GOT3 (cell line): ENCODE measurements around the gene MYL6B.
A peak's percentile ranks its signal among the peaks of the same experiment; 100 is the strongest.

ENCODE experiments used
- DNase-seq: peaks from one replicate; lab custom pipeline; 2025; ENCODE audit warnings: mixed read lengths; lab: John Stamatoyannopoulos, UW

The MYL6B gene

DNA sequence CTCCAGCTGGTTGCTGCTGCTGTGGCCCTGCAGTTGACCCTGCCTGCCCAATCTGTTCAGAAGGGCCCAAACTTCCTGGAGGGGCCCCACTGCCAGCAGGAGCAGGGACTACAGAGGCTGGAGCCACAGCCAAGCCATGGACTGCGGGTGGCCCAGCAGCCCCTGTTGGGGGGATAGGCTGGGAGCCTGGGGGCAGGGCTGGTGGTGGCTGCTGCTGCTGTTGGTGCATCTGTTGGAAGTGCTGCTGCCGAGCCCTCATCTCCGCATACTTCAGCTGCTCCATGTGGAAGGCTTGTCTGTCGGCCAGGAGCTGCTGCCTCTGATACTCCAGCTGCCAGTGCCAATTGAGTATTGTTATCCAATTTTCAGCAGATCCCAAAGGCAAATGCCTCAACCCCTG lies 13.0 kb downstream of the MYL6B start:
- no peak for DNase-seq

GRCh38 chr12:56169229-56169759 lies 16.9 kb downstream of the MYL6B start:
- no peak for DNase-seq

- DNase-seq, result no peak
These were observed 20.5 kb downstream of the MYL6B start for GRCh38 chr12:56172839-56173238.

DNA sequence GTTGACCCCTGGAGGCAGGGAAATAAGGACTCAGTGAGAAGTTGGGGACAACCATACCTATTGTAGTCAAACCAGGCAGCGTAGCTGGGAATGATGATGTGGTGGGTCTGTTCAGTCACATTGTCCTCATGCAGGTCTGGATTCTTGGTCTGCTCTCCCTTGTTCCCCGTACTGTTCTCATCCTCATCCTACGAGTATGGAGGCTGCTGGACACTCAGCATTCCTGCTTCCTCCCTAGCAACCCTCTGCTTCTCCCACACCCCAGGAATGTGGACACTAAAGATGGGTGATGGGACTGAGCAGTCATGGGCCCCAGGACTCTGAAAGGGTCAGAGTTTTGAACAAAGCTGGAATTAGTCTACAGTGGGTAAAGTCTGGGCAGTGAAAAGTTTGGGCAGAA lies 26.0 kb downstream of the MYL6B start:
- DNase-seq, result no peak

- no peak for DNase-seq
These were observed 34.6 kb downstream of the MYL6B start for GRCh38 chr12:56186957-56187356.

- DNase-seq, result no peak
These were observed 35.9 kb downstream of the MYL6B start for GRCh38 chr12:56188131-56188777.

- DNase-seq, result no peak
These were observed 36.4 kb downstream of the MYL6B start for GRCh38 chr12:56188778-56189098.

GRCh38 chr12:56189099-56189917 lies 36.9 kb downstream of the MYL6B start, which contains the start of gene SMARCC2:
TSS of gene SMARCC2 (minus strand) at chr12:56189483. CDS start at chr12:56189461, 22 bp downstream.
- DNase-seq, result peak; percentile 36

GRCh38 chr12:56189918-56190694 lies 37.7 kb downstream of the MYL6B start:
- peak; percentile 12 for DNase-seq

DNA sequence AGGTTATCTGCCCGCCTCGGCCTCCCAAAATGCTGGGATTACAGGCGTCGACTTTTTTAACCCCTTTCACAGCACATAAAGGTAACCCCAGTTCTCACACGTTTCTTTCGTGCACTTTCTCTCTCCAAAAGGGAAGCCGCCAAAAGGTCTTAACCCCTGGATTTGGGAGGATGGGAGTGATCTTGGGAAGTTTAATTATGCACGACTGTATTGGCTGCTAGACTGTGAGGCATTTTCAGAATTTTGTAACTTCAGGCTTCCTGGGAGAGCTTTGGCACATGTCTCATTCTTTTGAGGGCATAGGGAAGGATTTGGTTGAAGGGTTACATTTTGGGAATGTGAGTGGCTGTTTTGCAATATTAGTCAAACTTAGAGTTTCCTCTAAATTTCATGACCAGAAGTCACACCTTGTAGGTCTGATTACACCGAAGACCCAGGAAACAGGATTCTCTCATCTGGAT lies 38.3 kb downstream of the MYL6B start:
- no peak for DNase-seq

DNA sequence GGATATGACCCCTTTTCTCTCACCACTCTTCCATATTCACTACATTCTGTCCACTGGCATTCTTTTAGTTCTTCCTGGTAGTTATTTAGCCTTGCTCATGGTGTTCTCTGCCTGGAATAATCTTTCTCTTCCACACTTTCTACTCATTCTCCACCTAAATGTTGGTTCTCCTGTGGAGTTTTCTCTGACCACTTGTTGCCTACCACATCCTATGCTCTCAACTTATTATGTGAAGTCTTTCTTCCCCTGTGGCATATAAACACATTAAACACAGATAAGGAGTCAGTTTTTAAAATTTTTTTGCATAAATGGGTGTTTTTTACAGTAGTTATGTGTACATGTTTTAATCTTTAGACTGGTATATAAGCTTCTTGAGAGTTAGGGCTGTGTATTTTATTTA lies 40.2 kb downstream of the MYL6B start:
- DNase-seq, result no peak

- DNase-seq, result no peak
These were observed 40.7 kb downstream of the MYL6B start for GRCh38 chr12:56193025-56193578.

DNA sequence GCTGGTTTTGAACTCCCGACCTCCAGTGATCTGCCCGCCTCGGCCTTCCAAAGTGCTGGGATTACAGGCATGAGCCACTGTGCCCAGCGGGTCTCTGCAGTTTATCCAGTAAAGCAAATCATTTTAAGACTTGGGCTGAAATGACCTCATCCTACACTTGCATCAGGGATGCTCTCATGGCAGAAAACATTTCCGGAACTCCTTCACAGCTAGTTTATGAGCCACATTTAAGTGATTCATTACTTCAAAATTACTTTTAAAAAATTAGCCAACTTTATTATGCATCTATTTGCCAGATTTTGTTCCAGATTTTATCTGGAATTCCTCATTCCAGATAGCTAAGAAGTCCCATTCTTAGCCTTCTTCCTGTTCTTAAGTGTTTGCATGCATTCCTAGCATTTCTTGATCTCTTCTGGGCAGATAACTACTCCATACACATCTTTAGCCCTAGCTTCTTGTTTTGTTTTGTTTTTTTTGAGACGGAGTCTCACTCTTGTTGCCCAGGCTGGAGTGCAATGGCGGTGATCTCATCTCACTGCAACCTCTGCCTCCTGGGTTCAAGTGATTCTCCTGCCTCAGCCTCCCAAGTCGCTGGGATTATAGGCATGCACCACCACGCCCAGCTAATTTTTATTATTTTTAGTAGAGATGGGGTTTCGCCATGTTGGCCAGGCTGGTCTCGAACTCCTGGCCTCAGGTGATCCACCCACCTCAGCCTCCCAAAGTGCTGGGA lies 44.6 kb downstream of the MYL6B start:
- peak; percentile 13 for DNase-seq

DNA sequence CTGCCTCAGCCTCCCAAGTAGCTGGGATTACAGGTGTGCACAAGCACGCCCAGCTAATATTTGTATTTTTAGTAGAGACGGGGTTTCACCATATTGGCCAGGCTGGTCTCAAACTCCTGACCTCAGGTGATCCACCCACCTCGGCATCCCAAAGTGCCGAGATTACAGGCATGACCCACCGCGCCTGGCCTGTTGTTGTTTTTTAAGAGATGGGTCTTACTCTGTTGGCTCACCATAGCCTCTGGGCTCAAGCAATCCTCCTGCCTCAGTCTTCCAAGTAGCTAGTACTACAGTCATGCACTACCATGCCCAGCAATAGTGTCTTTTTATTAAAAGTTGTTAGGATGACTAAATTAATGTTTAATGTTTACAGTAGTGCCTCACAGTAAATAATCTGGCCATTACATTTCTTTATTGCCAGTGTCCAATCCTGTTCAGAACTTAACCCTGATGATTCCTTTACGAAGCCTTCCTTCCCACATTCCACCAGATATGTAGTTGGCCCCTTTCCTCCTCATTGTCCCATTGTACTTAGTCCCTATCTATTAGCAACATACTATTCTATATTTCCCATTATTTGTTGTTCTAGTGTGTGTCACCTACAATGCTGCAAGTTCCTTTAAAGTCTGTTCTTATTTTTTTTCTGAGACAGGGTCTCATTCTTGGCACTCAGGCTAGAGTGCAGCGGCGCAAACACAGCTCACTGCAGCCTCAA lies 45.7 kb downstream of the MYL6B start:
- no peak for DNase-seq

DNA sequence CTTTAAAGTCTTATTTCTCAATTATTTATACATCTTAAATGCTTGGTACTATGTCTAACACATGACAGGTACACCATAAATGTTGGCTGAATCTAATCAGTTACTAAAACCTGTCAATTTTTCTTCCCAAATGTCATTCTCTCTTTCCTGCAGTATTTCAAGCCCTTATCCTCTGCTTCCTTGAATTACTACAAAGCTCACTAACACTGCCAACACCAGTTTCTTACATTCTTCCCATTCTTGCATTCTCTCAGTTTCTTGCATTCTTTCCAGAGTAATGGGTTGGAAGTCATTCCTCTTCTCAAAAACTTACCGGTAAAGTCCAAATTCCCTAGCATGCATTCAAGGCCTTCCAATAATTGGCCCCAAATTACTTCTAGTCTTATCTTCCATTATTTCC lies 46.4 kb downstream of the MYL6B start:
- no peak for DNase-seq

DNA sequence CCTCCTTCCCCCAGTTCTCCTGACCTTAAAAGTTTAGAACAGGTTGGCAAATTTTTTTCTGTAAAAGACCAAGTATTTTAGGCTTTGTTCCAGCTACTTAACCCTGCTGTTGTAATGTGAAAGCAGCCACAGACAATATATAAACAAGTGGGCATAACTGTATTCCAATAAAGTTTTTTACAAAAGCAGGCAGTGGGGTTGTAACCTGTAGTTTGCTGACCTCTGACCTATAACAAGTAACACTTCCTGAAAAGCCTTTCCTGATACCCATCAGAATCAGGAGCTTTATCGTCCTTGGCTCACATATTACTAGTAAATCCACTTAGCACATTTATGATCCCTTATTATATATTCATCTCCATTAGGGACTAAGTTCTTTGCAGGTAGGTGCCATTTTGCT lies 50.0 kb downstream of the MYL6B start:
- no peak for DNase-seq

DNA sequence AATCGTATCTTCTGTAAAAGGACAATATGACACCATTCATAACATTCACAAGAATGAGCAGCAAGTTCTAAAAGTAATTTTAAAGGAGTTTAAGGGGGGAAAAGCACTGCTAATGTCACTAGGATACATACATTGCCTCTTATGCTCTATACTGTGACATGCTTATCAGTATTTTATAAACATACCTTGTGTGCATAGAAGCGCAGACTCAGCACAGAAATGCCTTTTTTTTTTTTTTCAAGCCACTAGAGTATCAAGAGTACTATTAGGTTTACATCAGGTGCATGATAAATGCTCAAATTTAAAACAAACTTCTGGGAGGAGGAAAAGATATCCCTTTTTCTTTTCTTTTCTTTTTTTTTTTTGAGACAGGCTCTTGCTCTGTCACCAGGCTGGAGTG lies 50.5 kb downstream of the MYL6B start:
- no peak for DNase-seq

DNA sequence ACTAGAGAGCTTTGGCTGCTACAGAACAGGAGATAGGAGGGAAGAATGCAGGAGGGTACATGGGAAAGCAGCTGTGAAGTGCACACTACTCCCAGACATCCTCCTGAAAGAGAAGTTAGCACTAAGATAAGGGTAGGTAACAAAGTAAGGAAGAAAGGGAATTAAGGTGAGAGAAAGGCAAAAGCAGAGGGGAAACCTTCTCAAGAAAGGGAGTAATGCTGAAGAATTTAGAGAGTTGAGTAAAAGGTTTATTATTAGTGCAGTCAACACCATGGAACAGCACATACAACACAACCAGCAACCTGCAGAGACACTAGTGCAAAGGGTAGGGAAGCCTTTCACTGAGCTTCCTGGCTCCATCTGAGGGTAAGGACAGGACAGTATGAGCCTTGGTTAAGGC lies 51.9 kb downstream of the MYL6B start:
- no peak for DNase-seq

DNA sequence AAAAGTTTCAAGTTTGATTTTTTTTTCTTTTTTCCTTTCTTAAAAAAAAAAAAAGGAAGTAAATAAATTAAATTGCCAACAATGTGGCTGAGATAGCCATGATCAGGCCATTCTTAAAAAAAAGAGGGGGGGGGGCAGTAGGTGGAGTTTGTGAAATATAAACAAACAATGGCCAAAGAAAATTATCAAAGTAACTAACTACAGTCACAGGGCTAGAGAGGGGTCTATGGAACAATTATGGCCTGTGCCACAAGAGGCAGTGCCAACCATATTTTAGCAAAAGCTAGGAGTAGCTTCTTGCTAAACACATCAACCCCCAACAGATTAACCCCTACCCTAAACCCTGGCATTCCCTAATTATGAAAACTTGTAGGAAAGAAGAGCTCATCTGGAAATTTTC lies 53.1 kb downstream of the MYL6B start:
- no peak for DNase-seq

DNA sequence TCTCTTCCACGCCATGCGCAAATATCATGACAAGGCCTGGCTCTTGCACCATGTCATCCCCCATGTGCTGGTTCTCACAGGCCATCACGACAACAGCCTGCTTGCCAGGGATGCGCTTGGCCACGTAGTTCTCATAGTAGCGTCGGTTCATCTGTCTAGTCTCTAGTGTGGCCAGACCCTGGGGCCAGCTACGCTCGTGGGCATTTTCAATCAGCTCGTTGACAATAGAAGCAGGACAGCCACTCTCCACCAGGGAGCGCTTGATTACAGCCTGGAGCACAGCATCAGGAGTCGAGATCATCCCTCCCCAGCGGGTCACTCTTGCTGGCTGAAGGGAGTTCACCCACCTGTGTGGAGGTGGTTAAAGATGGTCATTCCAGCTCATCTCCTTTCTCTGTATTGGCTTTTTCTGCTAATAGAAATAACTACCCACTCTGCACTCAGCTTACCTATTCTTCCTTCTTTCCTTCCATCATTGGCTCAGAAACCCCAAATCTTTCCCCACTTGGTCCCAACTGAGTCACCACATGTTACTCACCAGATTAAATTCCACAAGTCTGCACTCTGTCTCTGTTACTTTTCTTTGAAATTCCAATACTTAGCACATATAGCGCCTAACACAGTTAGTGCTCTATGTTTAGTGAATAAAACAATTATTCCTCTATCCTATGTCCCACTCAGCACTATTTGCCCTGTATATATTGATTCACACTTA lies 54.2 kb downstream of the MYL6B start:
- DNase-seq, result no peak
